HL-60 (cell line): ENCODE data around the gene NCOA5.

Experiments
- DNase-seq, 2 experiments: peaks; one replicate each; pipeline ENCODE4 v3.0.0-alpha.2; 2010 to 2020; ENCODE audit warnings: low read depth in 1 of 2, low spot score in 1 of 2
- H3K27ac ChIP-seq: fragments of 250-450 bp; sonication (Bioruptor Pico); replicated peaks from 2 replicates; pipeline ENCODE4 v1.5.1; 2020; ENCODE audit warnings: mild to moderate bottlenecking, moderate library complexity
- H3K27me3 ChIP-seq: fragments of 250-450 bp; sonication (Bioruptor Pico); 2 replicates; pipeline ENCODE4 v1.5.1; 2021; ENCODE audit warnings: mild to moderate bottlenecking, moderate library complexity; ENCODE audit not compliant: insufficient read depth, poor library complexity, severe bottlenecking
- H3K4me3 ChIP-seq: replicated peaks from 2 replicates; pipeline ENCODE4 v1.5.1; 2011; ENCODE audit warnings: mild to moderate bottlenecking, control low read depth, low read length; ENCODE audit not compliant: insufficient read depth
- GABPA ChIP-seq: IDR thresholded peaks from 2 replicates; pipeline ENCODE4 v1.6.1; 2012; ENCODE audit warnings: low read depth
- POLR2AphosphoS5 ChIP-seq: IDR thresholded peaks from 2 replicates; pipeline ENCODE4 v1.6.1; 2012; ENCODE audit warnings: low read depth
- SPI1 ChIP-seq: IDR thresholded peaks from 2 replicates; pipeline ENCODE4 v1.6.1; 2012; ENCODE audit warnings: low read depth, mild to moderate bottlenecking, borderline replicate concordance
- TF ChIP-seq, protein P1 (sequence below): IDR thresholded peaks from 2 replicates; pipeline ENCODE4 v1.6.1; 2012; ENCODE audit warnings: low read depth; ENCODE audit not compliant: insufficient replicate concordance
- TF ChIP-seq, protein P2 (sequence below): IDR thresholded peaks from one replicate; pipeline ENCODE4 v1.5.1; 2011; ENCODE audit warnings: low read length, control low read depth, inconsistent platforms; ENCODE audit not compliant: insufficient read depth

NCOA5 gene

GRCh38 chr20:46077642-46078305 is 12.0 kb downstream of the NCOA5 start:
- Histone ChIP-seq H3K4me3 (no peak overlapping the region), H3K27me3 (no peaks in the 10 kb centered on the region), H3K27ac (no peak overlapping the region)
- DNase-seq, result no peak
- TF ChIP-seq GABPA (no peak), SPI1 (no peak), POLR2AphosphoS5 (no peak)
- TF ChIP-seq, protein P1, sequence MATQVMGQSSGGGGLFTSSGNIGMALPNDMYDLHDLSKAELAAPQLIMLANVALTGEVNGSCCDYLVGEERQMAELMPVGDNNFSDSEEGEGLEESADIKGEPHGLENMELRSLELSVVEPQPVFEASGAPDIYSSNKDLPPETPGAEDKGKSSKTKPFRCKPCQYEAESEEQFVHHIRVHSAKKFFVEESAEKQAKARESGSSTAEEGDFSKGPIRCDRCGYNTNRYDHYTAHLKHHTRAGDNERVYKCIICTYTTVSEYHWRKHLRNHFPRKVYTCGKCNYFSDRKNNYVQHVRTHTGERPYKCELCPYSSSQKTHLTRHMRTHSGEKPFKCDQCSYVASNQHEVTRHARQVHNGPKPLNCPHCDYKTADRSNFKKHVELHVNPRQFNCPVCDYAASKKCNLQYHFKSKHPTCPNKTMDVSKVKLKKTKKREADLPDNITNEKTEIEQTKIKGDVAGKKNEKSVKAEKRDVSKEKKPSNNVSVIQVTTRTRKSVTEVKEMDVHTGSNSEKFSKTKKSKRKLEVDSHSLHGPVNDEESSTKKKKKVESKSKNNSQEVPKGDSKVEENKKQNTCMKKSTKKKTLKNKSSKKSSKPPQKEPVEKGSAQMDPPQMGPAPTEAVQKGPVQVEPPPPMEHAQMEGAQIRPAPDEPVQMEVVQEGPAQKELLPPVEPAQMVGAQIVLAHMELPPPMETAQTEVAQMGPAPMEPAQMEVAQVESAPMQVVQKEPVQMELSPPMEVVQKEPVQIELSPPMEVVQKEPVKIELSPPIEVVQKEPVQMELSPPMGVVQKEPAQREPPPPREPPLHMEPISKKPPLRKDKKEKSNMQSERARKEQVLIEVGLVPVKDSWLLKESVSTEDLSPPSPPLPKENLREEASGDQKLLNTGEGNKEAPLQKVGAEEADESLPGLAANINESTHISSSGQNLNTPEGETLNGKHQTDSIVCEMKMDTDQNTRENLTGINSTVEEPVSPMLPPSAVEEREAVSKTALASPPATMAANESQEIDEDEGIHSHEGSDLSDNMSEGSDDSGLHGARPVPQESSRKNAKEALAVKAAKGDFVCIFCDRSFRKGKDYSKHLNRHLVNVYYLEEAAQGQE, result no peak
- TF ChIP-seq, protein P2, sequence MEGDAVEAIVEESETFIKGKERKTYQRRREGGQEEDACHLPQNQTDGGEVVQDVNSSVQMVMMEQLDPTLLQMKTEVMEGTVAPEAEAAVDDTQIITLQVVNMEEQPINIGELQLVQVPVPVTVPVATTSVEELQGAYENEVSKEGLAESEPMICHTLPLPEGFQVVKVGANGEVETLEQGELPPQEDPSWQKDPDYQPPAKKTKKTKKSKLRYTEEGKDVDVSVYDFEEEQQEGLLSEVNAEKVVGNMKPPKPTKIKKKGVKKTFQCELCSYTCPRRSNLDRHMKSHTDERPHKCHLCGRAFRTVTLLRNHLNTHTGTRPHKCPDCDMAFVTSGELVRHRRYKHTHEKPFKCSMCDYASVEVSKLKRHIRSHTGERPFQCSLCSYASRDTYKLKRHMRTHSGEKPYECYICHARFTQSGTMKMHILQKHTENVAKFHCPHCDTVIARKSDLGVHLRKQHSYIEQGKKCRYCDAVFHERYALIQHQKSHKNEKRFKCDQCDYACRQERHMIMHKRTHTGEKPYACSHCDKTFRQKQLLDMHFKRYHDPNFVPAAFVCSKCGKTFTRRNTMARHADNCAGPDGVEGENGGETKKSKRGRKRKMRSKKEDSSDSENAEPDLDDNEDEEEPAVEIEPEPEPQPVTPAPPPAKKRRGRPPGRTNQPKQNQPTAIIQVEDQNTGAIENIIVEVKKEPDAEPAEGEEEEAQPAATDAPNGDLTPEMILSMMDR, result no peak

GRCh38 chr20:46076806-46077205 is 13.0 kb downstream of the NCOA5 start:
- no peaks in the 10 kb centered on the region for H3K27me3 ChIP-seq
- no peak for TF ChIP-seq GABPA
- TF ChIP-seq, protein P2, result no peak
- no peak for TF ChIP-seq POLR2AphosphoS5
- TF ChIP-seq, protein P1, result no peak
- no peak for TF ChIP-seq SPI1

DNA sequence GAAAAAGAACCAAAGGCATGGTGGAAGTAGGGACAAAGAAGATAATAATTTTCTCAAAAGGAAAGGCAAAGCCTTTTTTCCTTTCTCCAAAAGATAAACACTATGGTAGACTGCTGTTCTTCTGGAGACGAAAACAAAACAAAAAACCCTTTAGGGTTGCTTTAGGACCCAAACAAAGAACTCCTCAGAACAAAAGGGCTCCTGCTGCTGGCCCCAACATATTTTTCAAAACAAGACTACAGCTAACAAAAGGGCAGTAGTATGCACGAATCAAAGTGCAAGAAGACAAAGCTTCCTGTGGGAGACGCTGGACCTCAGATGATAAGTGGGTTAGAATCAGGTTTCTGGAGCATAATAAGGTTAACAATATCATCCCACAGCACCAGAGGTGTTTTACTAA is 15.8 kb downstream of the NCOA5 start:
- Histone ChIP-seq H3K27me3 (no peaks in the 10 kb centered on the region), H3K4me3 (no peak overlapping the region), H3K27ac (no peak overlapping the region)
- no peak for DNase-seq
- TF ChIP-seq, protein P2, result no peak
- TF ChIP-seq POLR2AphosphoS5, result no peak
- no peak for TF ChIP-seq SPI1
- TF ChIP-seq, protein P1, result no peak
- no peak for TF ChIP-seq GABPA

More at GRCh38 chr20:46076806-46077205, 13.0 kb downstream of the NCOA5 start:
- no peak for DNase-seq
- Histone ChIP-seq H3K27ac (no peak overlapping the region), H3K4me3 (no peak overlapping the region)
